Central memory CD8-positive, alpha-beta T cell (primary cell): ENCODE measurements around the gene ATP2B2.

Experiments
- ATAC-seq: fragments of 150-1000 bp; cut with Tn5 transposase; replicated peaks from 2 replicates; pipeline ENCODE4 v1.10.0; 2022; ENCODE audit warnings: mild to moderate bottlenecking, moderate FRiP score, moderate number of reproducible peaks; ENCODE audit not compliant: poor library complexity, severe bottlenecking; ENCODE audit errors: extremely low read depth
- DNase-seq, 2 donors: peaks; one replicate each; pipeline ENCODE4 v3.0.0; 2021; ENCODE audit warnings: low spot score in 2 of 2
- H3K27ac Mint-ChIP-seq: one replicate; pipeline ENCODE4 v1.8.0; 2022; ENCODE audit warnings: low read depth, mild to moderate bottlenecking, moderate library complexity, mixed read lengths
- H3K27me3 Mint-ChIP-seq: one replicate; pipeline ENCODE4 v1.8.0; 2022; ENCODE audit warnings: mixed read lengths
- H3K36me3 Mint-ChIP-seq: one replicate; pipeline ENCODE4 v1.8.0; 2022; ENCODE audit warnings: mild to moderate bottlenecking, moderate library complexity, mixed read lengths; ENCODE audit not compliant: insufficient read depth
- H3K4me1 Mint-ChIP-seq: one replicate; pipeline ENCODE4 v1.8.0; 2022; ENCODE audit warnings: mixed read lengths
- H3K4me3 Mint-ChIP-seq: one replicate; pipeline ENCODE4 v1.8.0; 2022; ENCODE audit warnings: mild to moderate bottlenecking, moderate library complexity, mixed read lengths
- H3K9me3 Mint-ChIP-seq: one replicate; pipeline ENCODE4 v1.8.0; 2022; ENCODE audit warnings: mixed read lengths

ATP2B2 gene

DNA sequence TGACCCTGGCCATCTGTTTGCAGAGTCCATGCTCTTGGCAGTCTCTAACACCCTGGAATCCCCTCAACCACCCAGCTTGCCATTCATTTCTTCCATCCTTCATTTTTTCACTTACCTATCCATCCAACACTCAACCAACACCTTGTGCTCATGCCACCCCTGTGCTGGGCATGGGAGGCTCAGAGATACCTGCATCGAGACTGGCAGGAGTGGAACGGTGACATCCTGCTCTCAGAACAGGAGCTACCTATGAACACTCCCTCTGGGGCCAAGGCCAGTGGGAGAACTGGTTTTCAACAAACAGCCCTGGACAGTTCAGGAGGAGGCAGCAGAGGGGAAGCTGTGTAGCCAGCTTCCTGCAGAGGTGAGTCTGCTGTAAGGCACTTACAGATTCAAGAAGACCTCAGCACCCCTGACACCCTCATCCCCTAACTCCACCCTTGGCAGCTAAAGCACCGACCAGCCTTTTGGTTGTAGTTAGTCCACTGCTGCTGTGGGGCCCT is 19.5 kb upstream of the ATP2B2 start:
- H3K27ac Mint-ChIP-seq, result no peak overlapping the region

DNA sequence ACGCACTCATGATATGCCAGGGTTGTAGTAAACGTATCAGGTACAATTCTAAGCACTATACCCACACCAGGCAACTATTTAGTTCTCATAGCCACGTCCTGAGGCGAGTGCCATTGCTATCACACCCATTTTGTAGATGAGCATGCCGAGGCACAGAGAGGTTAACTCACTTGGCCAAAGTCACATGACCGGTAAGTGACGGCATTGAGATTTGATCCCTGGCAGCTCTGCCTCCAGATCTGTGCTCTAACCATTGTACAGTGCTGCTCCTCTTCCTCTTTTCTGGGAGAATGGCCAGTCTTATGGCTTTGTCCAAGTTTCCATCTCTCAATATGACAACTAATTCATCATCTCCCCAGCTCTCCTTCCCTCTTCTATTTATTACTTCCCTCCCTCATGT is 18.9 kb upstream of the ATP2B2 start:
- DNase-seq, result no peak
- H3K4me3 Mint-ChIP-seq, result no peak overlapping the region
- H3K27ac Mint-ChIP-seq, result no peak overlapping the region
- H3K4me1 Mint-ChIP-seq, result no peaks in the 10 kb centered on the region
- no peaks in the 10 kb centered on the region for H3K9me3 Mint-ChIP-seq
- H3K27me3 Mint-ChIP-seq, result peaks cover 65% of the 10 kb centered on the region
- H3K36me3 Mint-ChIP-seq, result no peaks in the 10 kb centered on the region
- ATAC-seq, result no peak

More for the DNA sequence above, 19.5 kb upstream of the ATP2B2 start:
- H3K36me3 Mint-ChIP-seq, result no peaks in the 10 kb centered on the region
- H3K9me3 Mint-ChIP-seq, result no peaks in the 10 kb centered on the region
- H3K27me3 Mint-ChIP-seq, result peaks cover 63% of the 10 kb centered on the region
- no peak for ATAC-seq
- DNase-seq, result peak in 1 of 2 donors; percentile 8
- H3K4me1 Mint-ChIP-seq, result no peaks in the 10 kb centered on the region
- no peak overlapping the region for H3K4me3 Mint-ChIP-seq

DNA sequence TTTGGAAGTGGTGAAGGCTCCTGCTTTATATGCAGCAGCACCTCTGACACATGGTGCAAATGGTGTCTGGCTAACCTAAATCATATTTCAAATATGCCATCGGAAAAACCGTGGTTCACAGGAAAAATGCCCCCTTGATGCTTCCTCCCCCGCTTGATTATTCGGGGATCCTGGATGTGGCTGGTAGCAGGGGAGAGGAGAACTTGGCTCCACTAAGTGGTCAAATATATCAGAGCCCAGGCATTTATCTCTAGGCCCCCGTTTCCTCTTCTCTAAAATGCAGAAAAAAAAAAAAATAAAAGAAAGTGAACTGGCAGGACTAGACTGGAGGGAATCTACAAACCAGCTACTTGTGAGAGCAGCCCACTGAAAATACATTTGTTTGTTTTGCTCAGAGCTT is 18.2 kb upstream of the ATP2B2 start:
- H3K36me3 Mint-ChIP-seq, result no peaks in the 10 kb centered on the region
- H3K27me3 Mint-ChIP-seq, result peaks cover 72% of the 10 kb centered on the region
- ATAC-seq (no peak), DNase-seq (no peak)
- H3K4me3 Mint-ChIP-seq, result no peak overlapping the region
- H3K27ac Mint-ChIP-seq, result no peak overlapping the region
- H3K4me1 Mint-ChIP-seq, result no peaks in the 10 kb centered on the region
- H3K9me3 Mint-ChIP-seq, result no peaks in the 10 kb centered on the region

DNA sequence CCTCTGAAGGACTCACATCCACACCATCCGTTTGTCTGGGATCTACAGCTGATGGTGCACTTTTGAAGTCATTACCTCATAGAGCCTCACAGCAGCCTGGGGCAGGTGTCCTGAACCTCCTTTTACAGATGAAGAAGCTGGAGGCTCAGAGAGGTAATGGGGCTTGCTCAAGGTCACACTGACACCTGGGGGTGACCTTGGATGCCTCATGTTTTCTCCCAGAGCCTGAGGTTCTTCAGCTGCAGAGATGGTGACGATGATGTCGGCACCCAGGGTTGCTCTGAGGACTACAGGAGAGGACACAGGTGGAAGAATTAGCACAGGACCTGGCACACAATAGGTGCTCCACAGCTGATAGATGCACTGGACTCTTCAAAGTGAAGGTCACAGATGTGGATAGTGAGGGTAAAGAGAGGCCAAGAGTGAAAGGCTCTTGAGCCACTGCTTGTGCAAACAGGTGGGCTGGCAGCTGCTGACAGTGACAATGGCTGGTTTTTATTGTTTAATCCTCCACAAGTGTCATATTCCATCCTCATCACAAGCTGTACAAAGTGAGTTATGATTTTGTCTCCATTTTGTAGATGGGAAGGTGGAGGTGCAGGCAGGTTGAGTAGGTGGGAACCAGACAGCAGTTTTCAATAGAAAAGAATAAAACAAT is 17.4 kb upstream of the ATP2B2 start:
- peaks cover 78% of the 10 kb centered on the region for H3K27me3 Mint-ChIP-seq
- ATAC-seq (no peak), DNase-seq (peak in 1 of 2 donors; percentile 6)
- no peaks in the 10 kb centered on the region for H3K9me3 Mint-ChIP-seq
- H3K27ac Mint-ChIP-seq, result no peak overlapping the region
- H3K4me3 Mint-ChIP-seq, result no peak overlapping the region
- no peaks in the 10 kb centered on the region for H3K36me3 Mint-ChIP-seq
- H3K4me1 Mint-ChIP-seq, result no peaks in the 10 kb centered on the region

DNA sequence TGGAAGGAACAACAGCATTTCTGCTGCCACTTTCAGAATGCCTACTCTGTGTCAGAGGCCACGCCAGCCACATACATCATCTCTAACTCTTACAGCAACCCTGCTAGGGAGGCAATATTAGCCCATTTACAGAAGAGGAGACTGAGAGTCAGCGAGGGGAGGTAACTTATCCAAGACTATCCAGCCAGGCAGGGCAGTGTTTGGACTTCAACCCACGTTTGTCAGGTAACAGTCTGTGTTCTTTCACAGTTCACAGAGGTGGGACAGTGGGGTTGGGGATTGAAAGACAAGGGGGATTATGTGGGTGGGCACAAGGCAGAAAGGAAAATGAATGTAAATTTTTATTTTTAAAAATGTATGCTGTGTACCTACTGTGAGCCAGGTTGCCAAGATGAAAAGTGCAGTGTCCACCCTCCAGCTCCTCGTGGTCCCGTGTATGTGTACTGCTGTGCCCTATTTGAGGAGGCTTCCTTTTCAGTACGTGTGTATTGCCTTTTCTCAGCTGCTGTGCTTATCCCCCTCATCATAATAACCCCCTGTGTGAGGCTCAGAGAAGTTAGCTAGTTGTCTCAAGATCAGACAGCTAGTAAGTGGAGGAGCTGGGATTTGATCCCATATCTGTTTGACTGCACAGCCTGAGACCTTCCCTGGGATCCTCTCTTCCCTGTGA is 16.5 kb upstream of the ATP2B2 start:
- DNase-seq (no peak), ATAC-seq (no peak)
- Mint-ChIP-seq H3K4me3 (no peak overlapping the region), H3K27ac (no peak overlapping the region), H3K27me3 (peaks cover 78% of the 10 kb centered on the region), H3K4me1 (no peaks in the 10 kb centered on the region), H3K36me3 (no peaks in the 10 kb centered on the region), H3K9me3 (no peaks in the 10 kb centered on the region)

DNA sequence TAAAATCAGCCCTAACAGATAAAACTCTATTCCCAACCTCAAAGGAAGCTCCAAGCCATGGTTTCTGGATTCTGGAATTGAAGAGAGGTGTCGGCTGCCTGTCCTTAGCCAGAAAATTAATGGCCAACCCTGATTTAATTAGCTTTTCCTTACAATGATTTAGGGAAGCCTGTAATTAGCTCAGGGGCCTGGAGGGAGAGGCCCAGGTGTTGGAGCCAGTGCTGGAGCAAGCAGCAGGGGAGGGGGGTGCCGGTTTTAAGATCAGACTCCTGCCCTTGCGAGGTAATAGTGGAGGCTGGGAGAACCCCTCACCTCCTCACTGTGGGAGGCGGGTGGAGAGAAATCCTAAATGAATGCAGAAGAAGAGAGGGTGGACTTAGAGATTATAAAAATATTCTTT is 14.7 kb upstream of the ATP2B2 start:
- H3K27me3 Mint-ChIP-seq, result peaks cover 60% of the 10 kb centered on the region
- no peaks in the 10 kb centered on the region for H3K4me1 Mint-ChIP-seq
- no peak overlapping the region for H3K4me3 Mint-ChIP-seq
- H3K36me3 Mint-ChIP-seq, result no peaks in the 10 kb centered on the region
- DNase-seq (no peak), ATAC-seq (no peak)
- no peaks in the 10 kb centered on the region for H3K9me3 Mint-ChIP-seq
- no peak overlapping the region for H3K27ac Mint-ChIP-seq

DNA sequence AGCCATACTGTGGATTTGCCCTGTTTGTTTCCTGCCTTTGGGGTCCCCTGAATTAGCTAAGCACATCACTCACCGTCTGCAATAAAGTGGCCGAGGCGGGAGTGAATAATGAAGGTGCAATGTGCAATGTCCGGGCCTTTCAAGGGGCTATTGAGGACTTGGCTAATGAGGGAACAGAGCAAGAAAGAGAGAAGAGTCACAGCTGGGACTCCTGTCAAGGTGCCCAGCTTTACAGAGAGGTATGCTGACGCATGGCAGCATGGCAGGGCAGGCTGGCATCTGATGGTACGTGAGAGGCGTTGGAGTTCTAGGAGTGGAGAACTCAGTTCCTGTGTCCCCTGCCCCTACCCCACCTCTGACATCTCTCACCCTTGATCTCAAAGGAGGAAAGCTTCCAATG is 13.8 kb upstream of the ATP2B2 start:
- no peaks in the 10 kb centered on the region for H3K36me3 Mint-ChIP-seq
- H3K27ac Mint-ChIP-seq, result no peak overlapping the region
- no peaks in the 10 kb centered on the region for H3K4me1 Mint-ChIP-seq
- H3K9me3 Mint-ChIP-seq, result no peaks in the 10 kb centered on the region
- no peak for DNase-seq
- no peak for ATAC-seq
- peaks cover 52% of the 10 kb centered on the region for H3K27me3 Mint-ChIP-seq
- no peak overlapping the region for H3K4me3 Mint-ChIP-seq

DNA sequence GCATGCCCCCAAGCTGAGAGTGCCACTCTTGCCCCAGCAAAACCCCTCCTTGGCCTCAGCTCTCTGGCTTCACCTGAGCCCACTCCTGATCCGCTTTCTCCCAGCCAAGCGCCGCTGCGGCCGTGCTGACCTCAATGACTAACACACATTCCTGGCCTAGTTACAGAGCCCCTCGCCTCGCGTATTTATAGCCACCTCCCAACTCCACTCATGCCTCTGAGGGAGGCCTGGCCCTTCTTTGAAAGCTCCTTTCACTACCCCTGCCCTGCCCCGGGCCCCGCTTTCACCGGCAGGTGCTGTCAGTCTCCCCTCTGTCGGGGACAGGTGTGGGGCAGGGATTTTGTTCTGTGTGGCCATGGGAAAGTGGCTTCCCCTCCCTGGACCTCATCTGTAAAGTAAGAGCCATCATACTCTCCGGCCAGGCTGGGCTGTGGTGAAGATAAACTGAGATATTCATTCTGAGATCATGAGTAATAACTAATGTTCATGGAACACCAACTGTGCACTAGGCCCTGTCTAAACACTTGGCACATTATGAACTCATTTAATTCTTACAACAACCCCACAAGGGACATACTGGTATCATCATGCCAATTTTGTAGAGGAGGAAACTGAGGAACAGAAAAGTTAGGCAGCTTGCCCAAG is 13.2 kb upstream of the ATP2B2 start:
- ATAC-seq, result no peak
- H3K9me3 Mint-ChIP-seq, result no peaks in the 10 kb centered on the region
- peaks cover 46% of the 10 kb centered on the region for H3K27me3 Mint-ChIP-seq
- no peak overlapping the region for H3K27ac Mint-ChIP-seq
- no peaks in the 10 kb centered on the region for H3K4me1 Mint-ChIP-seq
- DNase-seq, result no peak
- no peak overlapping the region for H3K4me3 Mint-ChIP-seq
- no peaks in the 10 kb centered on the region for H3K36me3 Mint-ChIP-seq

DNA sequence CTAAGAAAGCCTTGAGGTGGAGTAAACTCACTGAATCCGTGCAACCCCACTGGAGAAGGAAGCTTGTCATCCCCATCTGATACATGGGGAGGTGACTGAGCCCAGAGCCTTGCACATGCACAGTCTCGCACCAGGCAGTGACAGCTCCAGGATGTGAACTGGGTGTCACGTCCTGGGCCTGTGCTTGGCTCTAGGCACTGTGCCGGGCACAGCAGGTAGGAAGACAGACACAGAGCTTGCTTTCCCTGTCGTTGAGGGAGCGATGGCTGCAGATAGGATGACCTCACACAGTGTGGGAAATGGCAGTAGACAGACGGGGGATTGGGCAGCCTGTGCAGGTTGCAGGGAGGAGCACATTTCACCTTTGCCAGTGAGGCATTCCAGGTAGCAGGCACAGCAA is 12.2 kb upstream of the ATP2B2 start:
- ATAC-seq, result no peak
- no peaks in the 10 kb centered on the region for H3K4me1 Mint-ChIP-seq
- no peak for DNase-seq
- H3K27me3 Mint-ChIP-seq, result peaks cover 36% of the 10 kb centered on the region
- no peaks in the 10 kb centered on the region for H3K9me3 Mint-ChIP-seq
- H3K36me3 Mint-ChIP-seq, result no peaks in the 10 kb centered on the region
- H3K27ac Mint-ChIP-seq, result no peak overlapping the region
- no peak overlapping the region for H3K4me3 Mint-ChIP-seq

DNA sequence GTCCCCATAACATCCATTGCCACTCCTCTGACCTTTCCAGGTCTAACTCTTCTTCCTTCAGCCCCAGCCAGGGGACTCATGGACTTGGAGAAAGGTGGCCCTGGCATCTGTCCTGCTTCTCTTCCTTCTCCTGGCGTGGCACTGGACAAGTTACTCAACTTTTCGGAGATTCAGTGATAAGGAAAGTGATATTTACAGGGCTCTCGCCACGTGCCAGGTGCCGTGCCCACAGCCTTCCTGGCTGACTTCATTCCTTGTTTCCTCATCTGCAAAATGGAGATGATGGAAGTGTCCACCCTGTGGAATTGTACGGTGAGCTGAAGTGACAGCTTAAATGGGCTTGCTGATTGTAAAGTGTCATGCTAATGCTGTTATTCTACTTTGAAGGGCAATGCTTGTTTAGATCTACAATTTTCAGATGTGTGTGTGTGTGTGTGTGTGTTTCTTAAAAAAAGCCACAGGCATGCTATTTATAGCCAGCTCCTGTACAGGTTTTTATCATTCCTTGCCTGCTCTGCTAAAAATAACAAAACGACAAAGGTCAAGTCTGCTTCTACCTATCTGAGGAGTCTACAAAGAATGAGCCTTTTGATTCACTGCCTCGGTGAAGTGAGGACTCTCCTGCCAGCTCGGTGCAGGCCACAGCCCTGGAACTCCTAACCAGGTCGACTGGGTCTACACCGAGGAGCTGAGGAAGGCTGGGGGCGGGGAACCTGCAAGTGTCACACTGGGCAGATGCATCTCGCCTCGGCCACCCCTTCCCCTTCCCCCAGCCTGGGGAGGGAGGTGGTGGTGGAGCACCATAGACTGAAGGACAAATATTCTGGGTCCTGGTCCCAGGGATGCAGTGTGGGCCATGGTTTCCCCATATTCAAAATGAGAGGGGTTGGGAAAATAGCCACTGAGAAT is 11.4 kb upstream of the ATP2B2 start:
- Mint-ChIP-seq H3K27ac (no peak overlapping the region), H3K4me1 (no peaks in the 10 kb centered on the region), H3K27me3 (peaks cover 27% of the 10 kb centered on the region), H3K4me3 (no peak overlapping the region), H3K36me3 (no peaks in the 10 kb centered on the region), H3K9me3 (no peaks in the 10 kb centered on the region)
- DNase-seq (no peak), ATAC-seq (no peak)

DNA sequence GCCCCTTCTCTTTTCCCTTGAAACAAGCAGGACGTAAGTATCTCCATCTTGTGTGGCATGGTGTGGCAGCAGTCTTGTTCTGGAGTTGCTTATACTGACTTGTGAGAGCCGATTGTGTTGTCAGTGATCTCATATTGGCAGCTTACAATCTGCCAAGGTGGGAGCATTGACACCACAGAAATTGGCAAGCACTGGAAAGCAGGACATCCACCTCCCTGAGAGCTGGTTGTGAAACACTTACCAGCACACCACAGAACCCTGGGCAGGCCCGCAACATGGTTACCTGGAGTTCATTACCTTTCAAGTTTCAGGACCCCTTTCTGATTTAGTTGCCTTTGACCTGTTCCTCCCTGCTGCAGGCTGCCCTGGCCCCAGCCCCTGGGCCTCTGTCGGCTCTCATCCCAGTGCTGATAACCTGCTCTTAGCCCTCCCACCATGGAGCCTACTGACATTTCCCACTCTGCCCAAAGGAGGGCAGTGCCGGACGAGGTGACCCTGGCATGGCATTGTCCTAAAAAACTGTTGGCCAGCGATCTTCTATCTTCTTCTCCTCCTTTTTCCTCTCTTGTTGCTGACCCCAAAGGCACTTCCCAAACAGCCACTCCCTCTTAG is 10.6 kb upstream of the ATP2B2 start:
- Mint-ChIP-seq H3K4me1 (no peaks in the 10 kb centered on the region), H3K27ac (no peak overlapping the region), H3K9me3 (no peaks in the 10 kb centered on the region), H3K27me3 (peaks cover 21% of the 10 kb centered on the region), H3K36me3 (no peaks in the 10 kb centered on the region), H3K4me3 (no peak overlapping the region)
- no peak for ATAC-seq
- no peak for DNase-seq

DNA sequence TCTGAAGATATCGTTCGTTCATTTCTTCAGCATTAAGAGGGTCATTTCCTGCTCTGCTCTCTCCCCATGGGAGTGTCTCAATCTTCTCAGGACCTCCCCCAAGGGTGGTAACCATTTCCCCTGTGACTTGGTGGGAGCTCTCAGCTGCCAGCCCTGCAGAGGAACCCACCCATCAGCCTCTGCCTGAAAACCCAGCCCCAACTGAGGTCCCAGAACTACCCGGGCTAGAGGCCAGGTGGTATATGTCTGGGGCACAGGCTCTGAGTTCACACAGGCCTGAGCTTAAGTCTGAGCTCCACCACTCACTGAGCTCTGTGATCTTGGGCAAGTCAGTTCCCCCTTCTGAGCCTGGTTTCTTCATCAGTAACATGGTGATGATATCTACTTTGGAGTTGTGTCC is 10.0 kb upstream of the ATP2B2 start:
- H3K9me3 Mint-ChIP-seq, result no peaks in the 10 kb centered on the region
- no peak for ATAC-seq
- H3K27ac Mint-ChIP-seq, result no peak overlapping the region
- H3K4me1 Mint-ChIP-seq, result no peaks in the 10 kb centered on the region
- no peaks in the 10 kb centered on the region for H3K36me3 Mint-ChIP-seq
- DNase-seq, result no peak
- H3K27me3 Mint-ChIP-seq, result peaks cover 21% of the 10 kb centered on the region
- H3K4me3 Mint-ChIP-seq, result no peak overlapping the region
